ENCODE data around the gene DYNLRB1. TPM values are rescaled to one million over a fixed set of nuclear protein-coding genes. Genes with fewer than 3 reads are reported as not detected.
A peak's percentile ranks its signal among the peaks of the same experiment; 100 is the strongest.

Gene DYNLRB1
- total RNA-seq, 1 donor from 2014 or later = 161 TPM

- Histone ChIP-seq H3K36me3 (peaks cover 8% of the 10 kb centered on the region), H3K27ac (no peak overlapping the region), H3K9me3 (no peaks in the 10 kb centered on the region), H3K4me1 (no peaks in the 10 kb centered on the region), H3K4me3 (no peak overlapping the region), H3K27me3 (ENCODE audit: low read depth) (no peaks in the 10 kb centered on the region)
- DNase-seq (no peak), ATAC-seq (no peak)
- TF ChIP-seq CTCF (IDR thresholded peaks at IDR 0.05) = no peak
- intact Hi-C loops (cut with DNase I) = no loop called here
Observed at GRCh38 chr20:34546751-34547181, 30.5 kb downstream of the DYNLRB1 start.

- Histone ChIP-seq H3K27me3 (ENCODE audit: low read depth) (no peaks in the 10 kb centered on the region), H3K9me3 (no peaks in the 10 kb centered on the region), H3K27ac (no peak overlapping the region), H3K4me1 (no peaks in the 10 kb centered on the region), H3K36me3 (no peaks in the 10 kb centered on the region), H3K4me3 (no peak overlapping the region)
- ATAC-seq (peak in 1 of 2 donors; percentile 17), DNase-seq (peak; percentile 36)
- no peak for TF ChIP-seq CTCF (IDR thresholded peaks at IDR 0.05)
- intact Hi-C loops (cut with DNase I) = no loop called here
Observed at GRCh38 chr20:34547844-34548613, 31.8 kb downstream of the DYNLRB1 start.

GRCh38 chr20:34549291-34549928 lies 33.2 kb downstream of the DYNLRB1 start:
- DNase-seq (no peak), ATAC-seq (peak; percentile 42 to 64)
- Histone ChIP-seq H3K9me3 (no peaks in the 10 kb centered on the region), H3K4me3 (no peak overlapping the region), H3K4me1 (peaks cover 12% of the 10 kb centered on the region), H3K36me3 (no peaks in the 10 kb centered on the region), H3K27me3 (ENCODE audit: low read depth) (no peaks in the 10 kb centered on the region), H3K27ac (no peak overlapping the region)
- no peak for TF ChIP-seq CTCF (IDR thresholded peaks at IDR 0.05)
- intact Hi-C loops (cut with DNase I) = no loop called here

GRCh38 chr20:34549929-34550305 lies 33.7 kb downstream of the DYNLRB1 start:
- Histone ChIP-seq H3K27ac (no peak overlapping the region), H3K36me3 (no peaks in the 10 kb centered on the region), H3K27me3 (ENCODE audit: low read depth) (no peaks in the 10 kb centered on the region), H3K4me1 (peaks cover 12% of the 10 kb centered on the region), H3K4me3 (no peak overlapping the region), H3K9me3 (no peaks in the 10 kb centered on the region)
- ATAC-seq = no peak
- intact Hi-C loops (cut with DNase I) = no loop called here
- no peak for DNase-seq
- TF ChIP-seq CTCF (IDR thresholded peaks at IDR 0.05) = no peak

- Histone ChIP-seq H3K36me3 (no peaks in the 10 kb centered on the region), H3K4me1 (peaks cover 14% of the 10 kb centered on the region), H3K27ac (no peak overlapping the region), H3K27me3 (ENCODE audit: low read depth) (no peaks in the 10 kb centered on the region), H3K4me3 (no peak overlapping the region), H3K9me3 (no peaks in the 10 kb centered on the region)
- ATAC-seq (no peak), DNase-seq (no peak)
- no peak for TF ChIP-seq CTCF (IDR thresholded peaks at IDR 0.05)
- intact Hi-C loops (cut with DNase I) = no loop called here
Observed at GRCh38 chr20:34552569-34552968, 36.3 kb downstream of the DYNLRB1 start.
